GM13976 (cell line): ENCODE measurements around the gene MDH1.
"Not testable (repeated sequence)": the region's sequence is repeated elsewhere in the genome, so short reads cannot be mapped to it uniquely, and the experiment has no call there.

ENCODE experiments used
- DNase-seq: peaks from one replicate; pipeline ENCODE4 v3.0.0; 2012; ENCODE audit warnings: low spot score
- in situ Hi-C: fragments of 300-500 bp; cut with MboI; formaldehyde crosslinking; loops from one replicate; pipeline ENCODE4 v1.12.0; 2022; ENCODE audit warnings: low sequenced_read_pairs, mixed read lengths, inconsistent platforms; ENCODE audit not compliant: unreplicated experiment
- TF ChIP-seq, protein P1 (sequence below): IDR thresholded peaks from 2 replicates; pipeline ENCODE4 v1.5.1; 2012; ENCODE audit warnings: borderline replicate concordance, mild to moderate bottlenecking; ENCODE audit not compliant: insufficient read depth; ENCODE audit errors: extremely low read depth, missing control alignments, control extremely low read depth

MDH1 gene

DNA sequence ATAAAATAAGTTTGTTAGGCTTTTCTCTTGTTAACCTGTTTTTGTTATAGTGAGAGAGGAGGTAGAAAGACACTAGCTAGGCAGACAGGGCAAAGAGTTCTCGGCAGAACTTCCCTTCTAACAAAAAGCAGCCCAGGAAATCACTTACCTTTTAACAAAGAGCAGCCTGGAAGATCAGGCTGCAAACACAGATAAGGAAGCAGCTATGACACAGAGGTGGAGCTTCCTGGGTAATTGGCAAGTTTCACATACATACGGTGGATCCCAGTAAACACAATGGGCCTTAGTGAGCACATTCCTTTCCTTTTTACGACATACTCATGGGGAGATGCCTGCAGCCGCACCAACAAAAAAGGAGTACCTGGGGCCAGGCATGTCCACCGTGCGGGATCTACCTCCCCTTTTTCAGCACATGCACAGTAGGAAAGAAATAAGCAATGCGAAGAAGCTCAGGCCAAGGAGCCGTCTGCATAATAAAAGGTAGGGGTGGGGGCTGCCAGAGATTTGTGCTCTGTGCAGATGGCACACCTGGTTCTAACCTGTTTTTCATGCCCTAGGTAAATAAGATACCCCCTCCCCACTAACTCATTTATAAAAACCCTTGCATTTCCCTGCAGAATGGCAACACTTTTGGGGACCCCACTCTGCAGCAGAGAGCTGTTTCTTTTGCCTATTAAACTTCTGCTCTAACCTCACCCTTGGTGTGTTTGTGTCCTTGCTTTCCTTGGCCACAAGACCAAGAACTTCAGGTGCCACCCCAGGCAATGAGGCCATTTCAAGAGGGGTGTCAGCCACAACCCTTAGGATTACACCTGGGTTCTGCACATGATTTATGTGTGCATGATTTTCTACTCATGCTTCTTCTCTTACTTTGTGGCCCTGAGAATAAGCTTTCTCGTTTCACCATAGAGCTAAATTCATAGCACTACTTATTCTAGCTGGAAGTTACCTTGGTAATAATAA is 26.5 kb downstream of the MDH1 start:
- in situ Hi-C loops = no loop called here
- DNase-seq = no peak
- TF ChIP-seq, protein P1, sequence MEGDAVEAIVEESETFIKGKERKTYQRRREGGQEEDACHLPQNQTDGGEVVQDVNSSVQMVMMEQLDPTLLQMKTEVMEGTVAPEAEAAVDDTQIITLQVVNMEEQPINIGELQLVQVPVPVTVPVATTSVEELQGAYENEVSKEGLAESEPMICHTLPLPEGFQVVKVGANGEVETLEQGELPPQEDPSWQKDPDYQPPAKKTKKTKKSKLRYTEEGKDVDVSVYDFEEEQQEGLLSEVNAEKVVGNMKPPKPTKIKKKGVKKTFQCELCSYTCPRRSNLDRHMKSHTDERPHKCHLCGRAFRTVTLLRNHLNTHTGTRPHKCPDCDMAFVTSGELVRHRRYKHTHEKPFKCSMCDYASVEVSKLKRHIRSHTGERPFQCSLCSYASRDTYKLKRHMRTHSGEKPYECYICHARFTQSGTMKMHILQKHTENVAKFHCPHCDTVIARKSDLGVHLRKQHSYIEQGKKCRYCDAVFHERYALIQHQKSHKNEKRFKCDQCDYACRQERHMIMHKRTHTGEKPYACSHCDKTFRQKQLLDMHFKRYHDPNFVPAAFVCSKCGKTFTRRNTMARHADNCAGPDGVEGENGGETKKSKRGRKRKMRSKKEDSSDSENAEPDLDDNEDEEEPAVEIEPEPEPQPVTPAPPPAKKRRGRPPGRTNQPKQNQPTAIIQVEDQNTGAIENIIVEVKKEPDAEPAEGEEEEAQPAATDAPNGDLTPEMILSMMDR = no peak

- TF ChIP-seq, protein P1 = no peak
- in situ Hi-C loops = no loop called here
- no peak for DNase-seq
Measured at GRCh38 chr2:63617366-63617765, 28.6 kb downstream of the MDH1 start.

- in situ Hi-C loops = no loop called here
- TF ChIP-seq, protein P1 = no peak
- DNase-seq = no peak
Measured at GRCh38 chr2:63619328-63619727, 30.6 kb downstream of the MDH1 start.

DNA sequence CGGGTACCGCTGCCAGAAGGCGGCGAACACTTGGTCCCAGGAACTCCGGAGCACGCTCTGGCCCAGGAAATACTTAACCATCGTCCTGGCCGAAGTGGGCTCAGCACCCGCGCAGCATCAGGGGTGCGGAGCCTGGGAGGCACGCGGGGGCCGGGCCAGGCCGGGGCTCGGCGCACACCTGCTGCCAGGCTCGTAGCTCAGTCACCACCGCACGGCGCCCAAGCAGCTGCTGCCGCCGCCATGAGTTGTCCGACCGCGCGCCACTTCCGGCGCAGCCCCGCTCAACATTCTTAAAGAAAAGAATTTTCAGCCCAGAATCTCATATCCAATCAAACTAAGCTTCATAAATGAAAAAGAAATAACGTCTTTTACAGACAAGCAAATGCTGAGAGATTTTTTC is 34.0 kb downstream of the MDH1 start:
- TF ChIP-seq, protein P1 = no peak
- in situ Hi-C loops = no loop called here
- DNase-seq = no peak

DNA sequence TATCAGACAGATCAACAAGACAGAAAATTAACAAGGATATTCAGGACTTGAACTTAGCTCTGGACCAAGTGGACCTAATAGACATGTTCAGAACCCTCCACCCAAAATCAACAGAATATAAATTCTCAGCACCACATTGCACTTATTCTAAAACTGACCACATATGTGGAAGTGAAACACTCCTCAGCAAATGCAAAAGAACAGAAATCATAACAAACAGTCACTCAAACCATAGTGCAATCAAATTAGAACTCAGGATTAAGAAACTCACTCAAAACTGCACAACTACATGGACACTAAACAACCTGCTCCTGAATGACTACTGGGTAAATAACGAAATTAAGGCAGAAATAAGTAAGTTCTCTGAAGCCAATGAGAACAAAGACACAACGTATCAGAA is 35.0 kb downstream of the MDH1 start:
- in situ Hi-C loops, DNase-seq: not testable (repeated sequence)

DNA sequence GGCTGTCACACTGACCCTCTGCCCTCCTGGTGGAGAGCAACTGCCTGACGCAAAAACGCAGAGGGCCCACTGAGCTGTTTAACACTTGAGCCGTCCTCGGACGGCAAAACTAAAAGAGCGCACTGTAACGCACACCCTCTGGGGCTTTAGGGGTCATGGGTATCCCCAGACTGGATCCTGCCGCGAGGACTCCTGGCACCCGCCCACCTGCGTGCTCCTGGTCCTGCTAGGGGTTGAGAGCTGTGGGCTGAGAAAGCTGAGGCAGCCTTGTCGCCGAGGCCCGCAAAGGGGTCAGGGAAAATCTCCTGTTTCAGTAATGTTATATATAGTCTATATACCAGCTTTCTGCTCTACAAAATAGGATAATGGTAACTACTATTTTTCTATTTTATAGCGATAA is 39.1 kb downstream of the MDH1 start:
- TF ChIP-seq, protein P1 = no peak
- DNase-seq = no peak
- in situ Hi-C loops = no loop called here

DNA sequence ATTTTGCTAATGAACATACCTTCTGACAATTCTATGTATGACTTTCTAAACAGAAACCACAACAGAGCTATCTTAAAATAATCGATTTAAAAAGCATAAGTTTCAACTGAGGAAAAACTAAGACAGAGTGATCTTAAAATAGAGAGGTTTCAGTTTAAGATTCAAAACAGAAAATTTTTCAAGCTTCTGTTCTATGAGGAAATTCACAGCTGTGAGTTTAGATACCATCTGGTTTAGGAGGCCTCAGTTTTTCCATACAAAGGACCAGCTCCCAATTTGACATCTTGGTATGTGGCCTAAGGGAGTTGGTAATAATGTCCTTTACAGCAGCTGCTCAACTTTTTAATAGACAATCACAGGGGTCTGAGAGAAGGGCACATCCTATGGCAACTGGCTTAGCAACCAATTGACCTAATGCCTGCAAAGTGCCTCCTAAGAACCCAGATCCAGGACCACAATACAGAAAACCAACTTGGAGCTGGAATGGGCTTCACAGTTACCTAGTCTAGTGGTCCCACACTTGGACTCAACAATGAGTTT is 39.7 kb downstream of the MDH1 start:
- TF ChIP-seq, protein P1 = no peak
- DNase-seq = peak; percentile 27
- in situ Hi-C loops = no loop called here
